CD4-positive, CD25-positive, alpha-beta regulatory T cell (primary cell): ENCODE data around the gene AGAP6. TPM values are rescaled to one million over a fixed set of nuclear protein-coding genes. Genes with fewer than 3 reads are reported as not detected.
"Not testable (repeated sequence)": the region's sequence is repeated elsewhere in the genome, so short reads cannot be mapped to it uniquely, and the experiment has no call there.

Source experiments
- ATAC-seq, 2 donors: fragments of 150-1000 bp; cut with Tn5 transposase; one replicate each; pipeline ENCODE4 v1.10.0; 2021; ENCODE audit warnings: low read depth in 2 of 2, moderate number of reproducible peaks in 2 of 2, moderate library complexity in 1 of 2
- DNase-seq, 3 donors: peaks; one replicate each; pipeline versions ENCODE4 v3.0.0 to v3.0.0-alpha.2; 2012 to 2022; ENCODE audit warnings: mixed read lengths in 1 of 3
- H3K27ac ChIP-seq: one replicate; pipeline ENCODE4 v1.7.0; 2013; ENCODE audit warnings: mild to moderate bottlenecking, low read length; ENCODE audit not compliant: insufficient read depth, poor library complexity, severe bottlenecking
- H3K27me3 ChIP-seq: one replicate; pipeline ENCODE4 v1.7.0; 2013; ENCODE audit warnings: low read length; ENCODE audit not compliant: control insufficient read depth, insufficient read depth
- H3K36me3 ChIP-seq: one replicate; pipeline ENCODE4 v1.7.0; 2013; ENCODE audit warnings: mild to moderate bottlenecking, low read length, moderate library complexity; ENCODE audit not compliant: control insufficient read depth, insufficient read depth
- H3K4me1 ChIP-seq: 2 replicates; pipeline ENCODE4 v1.7.0; 2013; ENCODE audit warnings: mild to moderate bottlenecking, low read length; ENCODE audit not compliant: insufficient read depth, control insufficient read depth, poor library complexity, severe bottlenecking
- H3K4me3 ChIP-seq: one replicate; pipeline ENCODE4 v1.7.0; 2013; ENCODE audit warnings: low read depth, mild to moderate bottlenecking, low read length, moderate library complexity
- H3K9me3 ChIP-seq, 2 experiments: 1 replicate in 1 of 2; 2 replicates in 1 of 2; pipeline ENCODE4 v1.7.0; 2013; ENCODE audit warnings: low read length in 2 of 2, mild to moderate bottlenecking in 1 of 2, moderate library complexity in 1 of 2; ENCODE audit not compliant: control insufficient read depth in 2 of 2
- H3K27ac Mint-ChIP-seq, 3 donors: one replicate each; pipeline ENCODE4 v1.8.0; 2020 to 2022; ENCODE audit warnings: mild to moderate bottlenecking in 3 of 3, mixed read lengths in 3 of 3, moderate library complexity in 2 of 3
- H3K27me3 Mint-ChIP-seq: one replicate; pipeline ENCODE4 v1.8.0; 2022; ENCODE audit warnings: mild to moderate bottlenecking, mixed read lengths
- H3K36me3 Mint-ChIP-seq: one replicate; pipeline ENCODE4 v1.8.0; 2020; ENCODE audit warnings: mixed read lengths
- H3K4me1 Mint-ChIP-seq, 4 donors: one replicate each; pipeline ENCODE4 v1.8.0; 2020 to 2022; ENCODE audit warnings: mixed read lengths in 4 of 4, mild to moderate bottlenecking in 1 of 4
- H3K4me3 Mint-ChIP-seq, 4 donors: one replicate each; pipeline ENCODE4 v1.8.0; 2020 to 2022; ENCODE audit warnings: mild to moderate bottlenecking in 4 of 4, mixed read lengths in 4 of 4, moderate library complexity in 3 of 4
- H3K9me3 Mint-ChIP-seq, 7 donors: one replicate each; pipeline ENCODE4 v1.8.0; 2020 to 2022; ENCODE audit warnings: mixed read lengths in 7 of 7, mild to moderate bottlenecking in 3 of 7, moderate library complexity in 2 of 7
- polyA plus RNA-seq, 4 donors: library from polyadenylated mRNA; unstranded; fragments of 300-500 nt; fragmentation: Illumina TruSeq; gene quantifications; one replicate each; pipeline ENCODE4 v1.2.3, GENCODE V29; 2021
- total RNA-seq: library from RNA; stranded (reverse); gene quantifications from one replicate; pipeline ENCODE4 v1.2.3, GENCODE V29; 2022

AGAP6 gene
- total and polyA plus RNA-seq, 5 donors from 2014 or later, result 0.26 to 18.9 (median 0.77) TPM

- H3K36me3 ChIP-seq, H3K36me3 Mint-ChIP-seq, H3K9me3 ChIP-seq, H3K4me3 ChIP-seq, H3K9me3 Mint-ChIP-seq, H3K4me1 Mint-ChIP-seq, DNase-seq, H3K27me3 ChIP-seq, H3K27ac ChIP-seq, H3K4me3 Mint-ChIP-seq, H3K27me3 Mint-ChIP-seq, H3K4me1 ChIP-seq, ATAC-seq, H3K27ac Mint-ChIP-seq: not testable (repeated sequence)
Measured at GRCh38 chr10:50055494-50056292, 67.5 kb downstream of the AGAP6 start.

GRCh38 chr10:50056654-50057053 is 68.4 kb downstream of the AGAP6 start:
- H3K4me3 ChIP-seq, H3K27me3 ChIP-seq, H3K4me3 Mint-ChIP-seq, H3K4me1 ChIP-seq, H3K36me3 ChIP-seq, H3K4me1 Mint-ChIP-seq, ATAC-seq, H3K9me3 ChIP-seq, H3K9me3 Mint-ChIP-seq, H3K27me3 Mint-ChIP-seq, H3K27ac ChIP-seq, H3K36me3 Mint-ChIP-seq, DNase-seq, H3K27ac Mint-ChIP-seq: not testable (repeated sequence)

- H3K4me1 ChIP-seq, H3K27me3 ChIP-seq, H3K27ac ChIP-seq, H3K4me3 Mint-ChIP-seq, H3K4me1 Mint-ChIP-seq, ATAC-seq, H3K9me3 ChIP-seq, H3K9me3 Mint-ChIP-seq, H3K36me3 Mint-ChIP-seq, H3K27ac Mint-ChIP-seq, H3K27me3 Mint-ChIP-seq, H3K36me3 ChIP-seq, H3K4me3 ChIP-seq, DNase-seq: not testable (repeated sequence)
Measured at GRCh38 chr10:50058727-50059126, 70.5 kb downstream of the AGAP6 start.

GRCh38 chr10:50059946-50060345 is 71.7 kb downstream of the AGAP6 start:
- not testable (repeated sequence) for H3K9me3 Mint-ChIP-seq, H3K4me3 ChIP-seq

More at GRCh38 chr10:50059946-50060345, 71.7 kb downstream of the AGAP6 start:
- H3K4me1 Mint-ChIP-seq, H3K36me3 Mint-ChIP-seq, H3K27ac Mint-ChIP-seq, H3K27me3 ChIP-seq, H3K27ac ChIP-seq, H3K4me3 Mint-ChIP-seq, H3K36me3 ChIP-seq, H3K9me3 ChIP-seq, DNase-seq, H3K4me1 ChIP-seq, H3K27me3 Mint-ChIP-seq, ATAC-seq: not testable (repeated sequence)

Other genes starting within 250 kb of the AGAP6 start
- gene OGDHL, start 226.1 kb upstream of the AGAP6 start, total RNA-seq, result not detected
- not detected for gene OGDHL, start 226.1 kb upstream of the AGAP6 start, polyA plus RNA-seq
- gene PARG, start 46.4 kb upstream of the AGAP6 start, total RNA-seq, result 30.4 TPM
- 10 to 100 TPM in 3 of 4 donors, 1 to 10 TPM in 1; 9.7 to 14.7 (median 12.0) TPM for gene PARG, start 46.4 kb upstream of the AGAP6 start, polyA plus RNA-seq
- 30.0 TPM for gene TIMM23B, start 46.4 kb upstream of the AGAP6 start, total RNA-seq
- gene TIMM23B, start 46.4 kb upstream of the AGAP6 start, polyA plus RNA-seq, result 1 to 10 TPM; 8.1 to 9.2 (median 8.4) TPM
- 65.4 TPM for gene WASHC2A, start 79.5 kb downstream of the AGAP6 start, total RNA-seq
- 10 to 100 TPM; 10.5 to 18.0 (median 16.5) TPM for gene WASHC2A, start 79.5 kb downstream of the AGAP6 start, polyA plus RNA-seq